HL-60/S4 treated with retinoic acid at 250 ng/mL for 4 days and 3 days (cell line): ENCODE results near the gene ZMIZ2.
"Not testable (repeated sequence)": the region's sequence is repeated elsewhere in the genome, so short reads cannot be mapped to it uniquely, and the experiment has no call there.

Source experiments
- in situ Hi-C: fragments of 300-500 bp; cut with MboI; formaldehyde crosslinking; loops from 2 replicates; pipeline ENCODE4 v1.7.0; 2022; ENCODE audit warnings: low sequenced_read_pairs

Gene ZMIZ2, protein sequence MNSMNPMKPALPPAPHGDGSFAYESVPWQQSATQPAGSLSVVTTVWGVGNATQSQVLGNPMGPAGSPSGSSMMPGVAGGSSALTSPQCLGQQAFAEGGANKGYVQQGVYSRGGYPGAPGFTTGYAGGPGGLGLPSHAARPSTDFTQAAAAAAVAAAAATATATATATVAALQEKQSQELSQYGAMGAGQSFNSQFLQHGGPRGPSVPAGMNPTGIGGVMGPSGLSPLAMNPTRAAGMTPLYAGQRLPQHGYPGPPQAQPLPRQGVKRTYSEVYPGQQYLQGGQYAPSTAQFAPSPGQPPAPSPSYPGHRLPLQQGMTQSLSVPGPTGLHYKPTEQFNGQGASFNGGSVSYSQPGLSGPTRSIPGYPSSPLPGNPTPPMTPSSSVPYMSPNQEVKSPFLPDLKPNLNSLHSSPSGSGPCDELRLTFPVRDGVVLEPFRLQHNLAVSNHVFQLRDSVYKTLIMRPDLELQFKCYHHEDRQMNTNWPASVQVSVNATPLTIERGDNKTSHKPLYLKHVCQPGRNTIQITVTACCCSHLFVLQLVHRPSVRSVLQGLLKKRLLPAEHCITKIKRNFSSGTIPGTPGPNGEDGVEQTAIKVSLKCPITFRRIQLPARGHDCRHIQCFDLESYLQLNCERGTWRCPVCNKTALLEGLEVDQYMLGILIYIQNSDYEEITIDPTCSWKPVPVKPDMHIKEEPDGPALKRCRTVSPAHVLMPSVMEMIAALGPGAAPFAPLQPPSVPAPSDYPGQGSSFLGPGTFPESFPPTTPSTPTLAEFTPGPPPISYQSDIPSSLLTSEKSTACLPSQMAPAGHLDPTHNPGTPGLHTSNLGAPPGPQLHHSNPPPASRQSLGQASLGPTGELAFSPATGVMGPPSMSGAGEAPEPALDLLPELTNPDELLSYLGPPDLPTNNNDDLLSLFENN

DNA sequence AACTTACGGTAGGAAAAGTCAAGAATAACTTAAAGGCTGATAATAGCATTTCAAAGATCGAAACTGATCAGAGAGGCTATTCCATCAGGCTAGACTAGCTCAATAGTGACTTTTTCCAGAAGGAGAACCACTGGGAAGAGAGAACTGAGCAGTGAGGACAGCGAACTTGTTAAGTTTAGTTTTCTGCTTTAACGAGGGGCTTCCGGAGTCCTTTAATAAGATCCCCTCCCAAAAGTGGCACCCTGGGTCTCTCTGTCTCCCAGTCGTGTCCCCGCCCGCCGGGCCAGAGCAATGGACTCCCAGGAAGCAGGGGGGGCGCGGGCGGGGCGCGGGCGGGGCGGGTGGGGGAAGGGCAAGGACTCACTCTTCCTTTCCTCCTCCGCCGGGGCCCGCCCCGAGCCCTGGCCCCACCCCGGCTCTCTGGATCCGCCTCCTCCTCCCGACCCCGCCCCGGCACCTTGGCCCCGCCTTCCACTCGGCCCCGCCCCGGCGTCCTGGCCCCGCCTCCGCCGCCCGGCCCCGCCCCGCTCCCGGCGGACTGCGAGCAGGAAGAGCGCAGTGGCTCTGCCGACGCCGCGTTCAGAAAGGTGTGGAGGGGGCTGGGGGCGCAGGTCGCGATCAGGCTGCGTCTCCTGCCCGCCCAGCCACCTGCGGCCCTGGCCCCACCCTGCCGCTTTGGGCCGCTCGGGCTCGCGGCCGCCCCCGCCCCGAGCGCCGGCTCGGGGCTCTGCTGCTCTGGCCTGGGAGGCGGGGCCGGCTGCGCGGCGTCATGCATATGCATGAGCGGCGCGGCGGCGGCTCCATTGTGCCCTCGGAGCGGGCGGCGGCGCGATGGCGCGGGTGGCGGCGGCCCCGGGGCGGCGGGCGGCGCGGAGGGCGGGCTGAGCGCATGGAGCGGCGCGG lies at the start of gene ZMIZ2:
Gene ZMIZ2, plus strand, starts transcription at position 803 of the 903 bp plus-strand sequence. CDS start 7,403 bp downstream, outside the sequence.
- in situ Hi-C loops, result no loop called here

GRCh38 chr7:44699598-44699997 lies 49.0 kb upstream of the ZMIZ2 start:
- in situ Hi-C loops, result not testable (repeated sequence)

DNA sequence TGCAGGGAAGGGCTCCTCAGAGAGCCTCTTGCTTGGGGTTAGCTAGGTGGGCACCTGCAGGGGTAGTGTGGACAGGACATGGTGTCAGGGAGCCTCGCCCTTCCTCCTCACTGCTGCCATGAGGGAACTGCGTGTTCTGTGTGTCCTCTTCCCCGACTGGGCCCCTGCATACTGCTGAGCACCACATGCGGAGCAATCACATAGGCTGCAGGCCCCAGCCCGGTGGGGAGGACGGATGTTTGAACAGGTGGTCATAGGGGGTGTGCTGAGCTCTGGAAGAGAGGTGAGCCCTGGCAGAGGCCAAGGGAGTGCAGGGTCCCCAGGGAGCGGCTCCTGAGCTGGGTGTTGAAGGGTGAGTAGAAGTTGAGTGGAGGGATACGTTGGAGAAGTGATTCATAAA lies 48.3 kb upstream of the ZMIZ2 start:
- in situ Hi-C loops, result no loop called here

- in situ Hi-C loops, result not testable (repeated sequence)
These were observed 45.3 kb upstream of the ZMIZ2 start for GRCh38 chr7:44703391-44703790.

- in situ Hi-C loops, result no loop called here
These were observed 44.7 kb upstream of the ZMIZ2 start for GRCh38 chr7:44703921-44704320.

DNA sequence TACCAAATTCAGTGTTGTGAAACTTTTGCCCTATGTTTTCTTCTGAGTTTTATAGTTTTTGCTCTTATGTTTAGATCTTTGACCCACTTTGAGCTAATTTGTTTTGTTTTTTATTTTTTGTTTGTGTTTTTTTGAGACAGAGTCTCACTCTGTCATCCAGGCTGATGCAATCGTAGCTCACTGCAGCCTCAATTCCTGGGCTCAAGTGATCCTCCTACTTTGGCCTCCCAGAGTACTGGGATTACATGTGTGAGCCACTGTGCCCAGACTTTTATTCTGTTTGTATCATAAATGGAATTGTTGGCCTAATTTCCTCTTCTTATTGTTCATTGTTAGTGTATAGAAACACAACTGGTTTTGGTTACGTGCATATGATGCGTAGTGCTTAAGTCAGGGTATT lies 43.2 kb upstream of the ZMIZ2 start:
- in situ Hi-C loops, result no loop called here

GRCh38 chr7:44706788-44707557 lies 41.7 kb upstream of the ZMIZ2 start:
- in situ Hi-C loops, result no loop called here

DNA sequence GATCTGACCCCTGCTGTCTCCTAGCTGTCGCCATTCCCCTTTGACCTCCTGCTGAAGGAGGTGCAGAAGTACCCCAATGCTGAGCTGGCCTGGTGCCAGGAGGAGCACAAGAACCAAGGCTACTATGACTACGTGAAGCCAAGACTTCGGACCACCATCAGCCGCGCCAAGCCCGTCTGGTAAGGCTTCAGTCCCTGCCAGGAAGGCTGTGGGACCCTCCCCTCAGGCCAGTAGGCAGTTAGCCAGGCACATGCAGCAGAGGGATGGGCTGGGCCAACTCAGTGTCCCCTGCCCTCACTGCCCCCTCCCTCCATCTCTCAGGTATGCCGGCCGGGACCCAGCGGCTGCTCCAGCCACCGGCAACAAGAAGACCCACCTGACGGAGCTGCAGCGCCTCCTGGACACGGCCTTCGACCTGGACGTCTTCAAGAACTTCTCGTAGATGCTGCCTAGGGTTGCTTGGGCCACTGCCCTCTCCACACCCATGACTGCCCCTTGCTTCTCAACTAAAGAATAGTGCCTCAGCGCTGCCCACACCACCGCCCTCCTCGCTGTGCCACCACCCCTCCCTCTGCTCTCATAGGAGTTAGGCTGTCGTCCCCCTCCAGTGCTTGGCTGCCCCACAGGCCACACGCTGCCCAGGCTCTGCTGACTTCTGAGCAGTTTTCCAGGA lies 41.0 kb upstream of the ZMIZ2 start:
- in situ Hi-C loops, result no loop called here

DNA sequence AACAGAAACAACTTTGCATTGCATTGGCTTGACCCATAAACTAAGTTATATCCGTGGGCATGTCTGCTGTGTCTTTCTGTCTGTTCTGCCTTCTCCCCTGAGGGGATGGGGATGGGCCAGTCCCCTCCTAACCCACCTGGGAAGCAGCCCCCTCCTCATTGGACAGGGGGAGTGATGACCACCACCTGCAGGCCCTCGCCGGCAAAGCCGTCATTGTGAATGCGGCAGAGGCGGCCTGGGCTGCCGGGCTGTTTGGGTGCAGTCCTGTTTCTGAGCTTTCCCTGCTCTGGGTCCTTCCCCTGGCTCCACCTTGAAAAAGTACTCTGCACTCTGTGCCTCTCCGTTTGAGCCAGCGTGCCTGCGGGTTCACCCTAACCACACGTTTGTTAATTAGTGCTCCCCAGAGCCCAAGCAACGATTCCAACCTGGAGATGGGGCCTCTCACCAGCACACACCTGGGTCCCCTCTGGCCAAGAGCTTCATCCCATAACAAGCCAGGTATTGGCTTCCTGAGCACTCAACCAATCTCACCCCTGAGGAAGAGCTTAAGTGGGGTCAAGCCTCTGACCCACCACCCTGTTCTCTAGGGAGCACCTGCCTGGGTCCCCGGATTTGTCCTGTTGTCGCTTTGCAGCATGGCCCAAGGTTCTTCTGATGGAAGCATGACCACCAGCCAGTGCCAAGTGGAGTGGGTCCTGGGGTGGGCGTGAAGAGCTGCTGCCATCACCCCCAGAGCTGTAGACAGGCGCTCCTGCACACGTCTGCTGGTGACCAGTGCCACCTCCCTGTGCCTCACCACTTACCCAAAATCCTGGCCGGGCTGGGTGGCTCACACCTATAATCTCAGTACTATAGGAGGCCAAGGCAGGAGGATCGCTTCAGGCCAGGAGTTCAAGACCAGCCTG lies 39.4 kb upstream of the ZMIZ2 start:
- in situ Hi-C loops, result no loop called here

GRCh38 chr7:44709945-44710596 lies 38.6 kb upstream of the ZMIZ2 start:
- in situ Hi-C loops, result no loop called here

- in situ Hi-C loops, result no loop called here
These were observed 37.1 kb upstream of the ZMIZ2 start for GRCh38 chr7:44711528-44711927.

GRCh38 chr7:44712012-44712411 lies 36.6 kb upstream of the ZMIZ2 start:
- in situ Hi-C loops, result no loop called here

- in situ Hi-C loops, result no loop called here
These were observed 35.5 kb upstream of the ZMIZ2 start for GRCh38 chr7:44713141-44713540.

DNA sequence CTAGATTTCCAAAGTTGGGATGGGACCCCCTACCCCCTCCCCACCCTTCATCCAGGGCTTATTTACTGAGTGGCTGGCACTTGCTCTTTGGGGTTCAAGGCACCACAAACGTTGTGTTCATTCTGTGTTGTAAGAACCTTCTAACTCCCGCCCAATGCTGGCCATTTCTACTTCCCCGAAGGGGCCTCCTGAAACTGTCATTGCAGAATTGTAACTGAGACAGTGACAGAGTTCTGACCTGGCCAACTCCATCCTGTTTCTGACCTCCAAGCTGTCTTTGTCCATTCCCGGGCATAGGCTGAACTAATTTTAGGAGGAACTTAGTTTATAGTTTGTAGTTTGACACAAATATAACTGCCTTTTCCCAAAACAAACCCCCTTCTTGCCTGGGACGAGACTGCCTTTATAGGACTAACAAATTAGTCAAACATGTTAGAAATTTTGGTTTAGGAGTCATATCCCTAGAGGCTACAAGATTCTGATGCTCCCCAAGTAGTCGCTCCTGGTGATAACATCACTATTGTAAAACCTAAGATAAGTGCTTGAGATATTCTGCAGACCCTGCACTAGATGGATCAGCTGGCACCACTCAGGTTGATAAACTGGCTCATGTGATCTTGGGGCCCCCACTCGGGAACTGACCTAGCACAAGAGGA lies 34.8 kb upstream of the ZMIZ2 start:
- in situ Hi-C loops, result no loop called here

GRCh38 chr7:44716205-44716604 lies 32.4 kb upstream of the ZMIZ2 start:
- in situ Hi-C loops, result no loop called here

DNA sequence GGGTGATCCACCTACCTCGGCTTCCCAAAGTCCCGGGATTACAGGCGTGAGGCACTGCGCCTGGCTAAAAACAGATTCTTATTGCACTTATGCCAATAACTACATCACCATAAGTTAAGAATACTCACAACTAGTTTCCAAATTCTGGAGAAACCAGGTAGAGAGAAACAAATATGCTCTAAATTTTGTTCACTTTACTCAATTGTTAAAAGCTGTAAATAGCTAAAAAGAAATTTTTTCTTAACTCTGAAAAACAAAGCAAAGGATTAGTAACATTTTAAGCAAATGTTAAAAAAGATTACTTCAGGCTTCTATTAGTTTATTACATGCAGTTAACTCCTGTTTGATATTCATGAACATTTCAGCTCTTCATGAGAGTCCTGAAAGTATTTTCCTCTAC lies 28.3 kb upstream of the ZMIZ2 start:
- in situ Hi-C loops, result no loop called here

DNA sequence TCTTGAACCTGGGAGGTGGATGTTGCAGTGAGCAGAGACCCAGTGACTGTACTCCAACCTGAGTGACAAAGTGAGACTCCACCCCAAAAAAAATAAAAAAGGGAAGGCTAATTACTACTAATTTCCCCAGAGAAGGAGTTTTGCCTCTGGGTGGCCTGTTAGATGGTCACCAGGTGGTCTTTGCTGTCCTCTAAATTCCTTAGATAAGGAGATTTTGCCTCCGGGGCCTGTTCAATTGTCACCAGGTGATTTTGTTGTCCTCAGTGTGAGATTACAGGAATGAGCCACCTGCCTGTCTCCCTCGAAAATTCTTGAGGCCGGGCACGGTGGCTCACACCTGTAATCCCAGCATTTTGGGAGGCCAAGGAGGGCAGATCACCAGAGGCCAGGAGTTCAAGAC lies 24.4 kb upstream of the ZMIZ2 start:
- in situ Hi-C loops, result no loop called here

- in situ Hi-C loops, result not testable (repeated sequence)
These were observed 22.4 kb upstream of the ZMIZ2 start for GRCh38 chr7:44726250-44726649.
